ENCODE measurements around the gene SPAAR.
"Not testable (repeated sequence)": the region's sequence is repeated elsewhere in the genome, so short reads cannot be mapped to it uniquely, and the experiment has no call there.

Gene SPAAR

DNA sequence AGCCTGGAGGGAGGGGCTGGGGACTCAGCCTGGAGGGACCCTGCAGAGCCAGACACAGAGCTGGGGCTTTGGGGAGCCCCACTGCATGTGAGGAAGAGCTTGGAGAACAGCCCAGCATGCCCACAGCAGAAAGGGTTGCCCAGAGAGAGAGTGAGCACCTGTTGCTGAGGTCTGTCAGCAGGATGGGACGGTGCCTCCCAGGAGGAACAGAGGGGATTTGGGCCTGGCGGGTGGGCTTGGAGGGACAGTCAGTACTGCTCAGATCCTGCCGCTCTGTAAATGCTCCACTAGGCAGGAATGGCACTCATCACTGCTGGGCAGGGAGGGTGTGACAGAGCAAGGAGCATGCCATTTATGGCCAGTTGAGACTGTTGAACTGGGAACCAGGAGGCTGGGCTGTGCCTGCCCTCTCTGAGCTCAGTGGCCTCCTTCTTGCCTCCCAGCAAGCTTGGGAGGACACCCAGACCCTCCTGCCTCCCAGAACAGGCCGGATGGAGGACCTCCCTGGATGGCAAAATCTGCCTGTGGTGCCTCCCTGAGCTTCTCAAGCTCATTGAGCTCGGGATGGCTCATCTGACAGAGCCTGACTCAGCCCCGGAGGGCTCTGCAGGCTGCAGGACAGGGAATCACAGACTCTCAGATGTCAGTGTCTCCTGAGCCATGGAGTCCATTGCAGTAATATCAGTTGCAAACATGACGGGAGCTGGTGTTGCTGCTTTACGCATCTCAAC is 4.1 kb upstream of the SPAAR start:
- DNase-seq, result no peak

DNA sequence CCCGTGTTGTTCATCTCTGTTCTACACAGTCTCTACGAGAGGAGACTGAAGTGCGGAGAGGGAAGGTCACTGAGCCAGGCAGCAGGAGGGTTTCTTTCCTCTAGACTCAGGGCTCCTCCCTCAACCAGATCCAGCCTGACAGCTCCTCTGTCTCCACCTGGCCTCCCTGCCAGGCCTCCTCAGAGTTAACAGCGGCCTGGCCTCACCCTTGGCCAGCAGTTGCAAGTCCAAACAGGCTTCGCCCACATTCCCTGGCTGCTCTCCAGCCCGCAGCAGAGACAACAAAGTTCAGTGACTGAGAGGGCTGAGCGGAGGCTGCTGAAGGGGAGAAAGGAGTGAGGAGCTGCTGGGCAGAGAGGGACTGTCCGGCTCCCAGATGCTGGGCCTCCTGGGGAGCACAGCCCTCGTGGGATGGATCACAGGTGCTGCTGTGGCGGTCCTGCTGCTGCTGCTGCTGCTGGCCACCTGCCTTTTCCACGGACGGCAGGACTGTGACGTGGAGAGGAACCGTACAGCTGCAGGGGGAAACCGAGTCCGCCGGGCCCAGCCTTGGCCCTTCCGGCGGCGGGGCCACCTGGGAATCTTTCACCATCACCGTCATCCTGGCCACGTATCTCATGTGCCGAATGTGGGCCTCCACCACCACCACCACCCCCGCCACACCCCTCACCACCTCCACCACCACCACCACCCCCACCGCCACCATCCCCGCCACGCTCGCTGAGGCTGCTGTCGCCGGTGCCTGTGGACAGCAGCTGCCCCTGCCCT is 3.2 kb upstream of the SPAAR start, which contains the start of gene HRCT1:
Gene HRCT1, plus strand, starts transcription at position 291 of the 768 bp plus-strand sequence. Its CDS starts 86 bp downstream, at position 377.
- no peak for DNase-seq

DNA sequence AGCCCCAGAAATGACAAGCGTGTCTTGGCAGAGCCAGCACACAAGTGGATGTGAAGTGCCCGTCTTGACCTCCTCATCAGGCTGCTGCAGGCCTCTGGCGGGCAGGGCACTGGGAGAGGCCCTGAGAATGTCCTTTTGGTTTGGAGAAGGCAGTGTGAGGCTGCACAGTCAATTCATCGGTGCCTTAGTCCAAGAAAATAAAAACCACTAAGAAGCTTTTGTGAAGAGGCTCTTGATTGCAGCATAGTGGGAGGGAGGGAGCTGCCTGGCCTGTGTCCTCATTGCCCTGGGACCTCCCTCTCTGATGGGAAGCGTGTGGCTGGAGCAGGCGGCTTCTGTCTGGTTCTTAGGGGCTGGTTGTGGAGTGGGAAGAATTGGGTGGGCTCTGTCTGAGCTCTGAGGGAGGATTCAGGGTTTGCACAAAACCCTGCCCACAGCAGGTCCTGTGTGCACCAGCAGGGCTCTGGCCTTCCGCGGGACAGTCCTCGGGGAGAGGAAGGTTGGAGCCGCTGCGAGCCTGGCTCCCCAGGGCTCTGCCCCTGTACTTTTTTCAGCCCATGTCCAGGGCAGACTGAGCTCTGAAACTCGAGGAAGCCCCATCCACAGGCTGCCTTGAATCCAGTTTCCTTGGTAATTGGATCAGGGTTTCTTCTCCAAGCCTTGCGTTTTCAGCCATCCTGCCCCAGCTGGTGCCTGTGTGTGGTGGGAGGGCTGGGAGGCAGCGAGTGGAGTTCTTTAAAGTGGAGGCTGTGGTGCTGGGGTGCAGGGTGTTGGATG is 2.2 kb upstream of the SPAAR start:
- no peak for DNase-seq

DNA sequence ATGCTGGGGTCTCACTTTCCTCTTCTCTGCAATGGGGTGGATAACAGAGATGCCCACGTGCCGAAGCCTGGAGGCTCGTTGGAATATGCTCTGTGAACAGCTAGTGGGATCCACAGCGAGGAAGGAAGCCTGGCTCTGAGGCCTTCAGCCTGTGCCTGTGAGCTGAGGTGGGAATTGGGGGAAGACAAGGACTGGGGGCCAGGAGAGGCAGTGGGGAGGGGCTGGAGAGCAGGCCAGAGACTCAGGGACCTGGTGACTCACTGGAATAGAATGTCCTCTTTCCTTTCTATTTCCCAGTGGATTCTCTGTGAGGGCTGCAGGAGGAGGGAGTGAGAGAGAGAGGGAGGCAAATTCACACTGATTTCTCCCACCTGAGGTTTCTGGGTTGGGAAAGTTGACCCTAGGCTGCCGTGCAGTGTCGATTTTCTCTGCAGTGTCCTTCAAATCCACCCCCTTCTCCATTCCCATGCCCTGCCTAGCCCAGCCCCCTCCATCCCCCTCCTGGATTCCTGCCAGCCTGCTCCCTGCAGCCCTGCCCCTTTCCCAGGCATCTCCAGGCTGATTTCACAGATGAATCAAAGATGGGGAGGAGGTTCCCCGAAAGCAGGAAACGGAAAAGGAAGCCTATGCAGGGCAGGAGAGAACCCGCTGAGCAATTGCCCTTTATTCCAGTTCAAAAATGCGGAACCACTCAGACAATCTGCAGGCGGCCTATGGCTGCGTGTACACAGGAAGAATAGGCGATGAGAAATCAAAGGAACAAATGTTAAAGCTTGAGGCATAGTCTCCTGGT is 1.4 kb upstream of the SPAAR start:
- DNase-seq, result no peak

DNA sequence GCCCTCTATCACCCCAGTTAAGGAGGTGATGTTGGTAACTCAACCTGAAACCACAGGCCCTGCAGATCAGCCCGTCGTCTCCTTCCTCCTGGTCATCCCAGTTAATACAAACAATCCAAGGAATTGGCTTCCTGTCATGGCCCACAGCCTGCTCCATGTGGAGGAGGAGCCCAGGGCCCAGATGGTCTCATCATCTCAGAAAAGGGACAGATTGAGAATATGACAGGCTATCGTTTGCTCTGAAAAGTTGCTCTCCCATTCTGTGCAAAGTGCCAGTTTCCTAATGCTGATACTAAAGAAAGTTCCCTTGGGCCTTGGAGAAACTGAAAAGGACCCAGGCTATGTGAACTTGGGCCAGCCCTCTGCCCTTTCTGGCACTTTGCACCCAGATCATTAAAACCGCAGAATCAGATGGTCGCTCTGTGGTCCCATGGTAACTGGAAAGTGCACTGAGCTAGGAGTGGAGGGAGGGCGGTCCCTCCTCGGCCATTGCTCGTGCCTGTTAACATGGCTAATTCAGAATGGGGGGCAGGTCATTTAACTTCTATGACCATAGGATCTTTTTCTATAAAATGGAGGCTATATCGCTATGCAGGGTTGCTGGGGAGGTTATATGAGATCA is 675 bp upstream of the SPAAR start:
- DNase-seq, result no peak

DNA sequence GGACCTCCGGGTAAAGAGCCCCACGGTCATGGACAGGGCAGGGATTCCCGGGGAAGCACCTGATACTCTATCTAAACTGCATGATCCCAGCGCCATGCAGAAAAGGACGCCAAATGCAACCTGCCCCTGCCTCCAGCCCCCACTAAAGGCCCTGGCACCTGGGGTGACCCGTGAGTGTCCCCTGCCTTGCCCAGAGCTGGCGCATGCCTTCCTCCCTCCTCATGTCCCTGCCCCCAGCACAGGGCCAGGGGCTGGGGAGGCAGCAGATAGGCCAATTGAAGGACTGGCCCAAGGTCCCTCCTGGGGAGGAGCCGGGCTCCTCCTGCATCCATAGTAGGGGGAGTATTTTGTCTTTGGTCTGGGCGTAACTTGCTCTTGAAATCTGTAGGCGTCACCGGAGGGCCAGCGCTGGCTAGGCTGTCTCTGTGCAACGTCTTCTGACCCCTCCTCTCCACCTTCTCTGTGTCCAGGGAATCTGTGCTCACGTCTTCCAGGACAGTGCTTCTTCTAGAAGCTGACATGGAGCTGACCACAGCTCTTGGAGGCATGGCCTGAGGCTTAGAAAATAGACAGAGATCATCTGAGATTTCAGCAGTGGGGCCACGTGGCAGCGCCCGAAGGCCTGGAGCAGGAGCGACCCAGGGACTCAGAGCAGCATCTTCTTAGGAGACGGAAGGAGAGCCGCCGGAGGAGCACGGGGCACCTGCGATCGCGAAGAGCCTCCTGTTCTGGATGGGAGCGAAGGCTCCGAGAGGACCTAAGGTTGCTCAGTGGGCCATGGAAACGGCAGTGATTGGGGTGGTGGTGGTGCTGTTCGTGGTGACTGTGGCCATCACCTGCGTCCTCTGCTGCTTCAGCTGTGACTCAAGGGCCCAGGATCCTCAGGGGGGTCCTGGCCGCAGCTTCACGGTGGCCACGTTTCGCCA is 660 bp downstream of the SPAAR start:
- no peak for DNase-seq

DNA sequence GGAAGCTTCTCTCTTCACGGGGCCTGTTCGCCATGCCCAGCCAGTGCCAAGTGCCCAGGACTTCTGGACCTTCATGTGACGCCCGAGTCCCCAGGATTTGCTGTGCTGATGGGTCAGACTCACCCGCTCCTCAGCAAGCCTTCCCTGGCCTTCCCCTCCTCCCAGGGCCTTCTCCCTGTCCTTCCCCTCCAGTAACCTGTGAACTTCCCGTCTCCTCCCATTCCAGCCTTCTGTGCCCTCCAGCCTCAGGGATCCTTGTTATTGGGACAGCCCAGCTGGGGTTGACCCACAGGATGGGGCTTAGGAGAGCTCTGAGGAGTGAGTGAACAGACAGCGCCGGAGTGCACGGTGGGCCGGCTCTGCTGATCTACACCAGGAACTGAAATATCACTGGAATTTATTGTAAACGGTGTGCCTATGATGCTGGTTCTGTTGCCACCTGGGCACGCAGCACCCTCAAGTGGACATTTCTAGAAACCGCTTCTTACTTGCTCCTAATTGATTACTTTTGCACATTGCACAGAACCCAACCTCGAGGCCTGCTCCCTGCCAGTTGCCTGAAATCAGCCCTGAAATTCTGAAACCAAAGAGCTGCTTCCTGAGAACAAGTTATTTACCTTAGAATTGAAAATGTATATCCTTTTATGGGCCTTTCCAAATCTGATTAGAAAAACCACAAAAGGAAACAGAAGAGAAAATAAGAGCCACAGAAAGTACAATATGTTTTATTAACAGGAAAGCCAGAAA is 1.5 kb downstream of the SPAAR start:
- DNase-seq, result peak in 1 of 2 experiments; percentile 48

DNA sequence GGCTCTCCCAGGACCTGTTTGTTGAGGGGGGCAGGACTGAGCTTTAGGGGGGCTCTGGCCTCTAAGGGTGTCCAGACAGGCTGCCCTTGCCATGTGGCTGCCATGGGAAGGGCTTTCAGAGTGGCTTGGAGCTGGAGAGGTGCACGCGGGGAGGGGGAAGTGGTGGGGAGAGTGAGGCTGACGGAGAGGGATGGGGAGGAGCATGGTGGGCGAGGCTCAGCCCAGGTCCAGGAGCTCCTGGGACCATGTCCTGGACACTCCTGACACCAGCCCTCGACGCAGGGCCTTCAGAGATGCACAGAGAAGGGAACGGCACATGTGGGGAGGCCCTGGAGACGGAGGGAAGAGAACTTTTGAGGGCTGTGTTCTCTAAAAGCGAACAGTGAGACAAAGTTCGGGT is 2.4 kb downstream of the SPAAR start:
- DNase-seq, result no peak

DNA sequence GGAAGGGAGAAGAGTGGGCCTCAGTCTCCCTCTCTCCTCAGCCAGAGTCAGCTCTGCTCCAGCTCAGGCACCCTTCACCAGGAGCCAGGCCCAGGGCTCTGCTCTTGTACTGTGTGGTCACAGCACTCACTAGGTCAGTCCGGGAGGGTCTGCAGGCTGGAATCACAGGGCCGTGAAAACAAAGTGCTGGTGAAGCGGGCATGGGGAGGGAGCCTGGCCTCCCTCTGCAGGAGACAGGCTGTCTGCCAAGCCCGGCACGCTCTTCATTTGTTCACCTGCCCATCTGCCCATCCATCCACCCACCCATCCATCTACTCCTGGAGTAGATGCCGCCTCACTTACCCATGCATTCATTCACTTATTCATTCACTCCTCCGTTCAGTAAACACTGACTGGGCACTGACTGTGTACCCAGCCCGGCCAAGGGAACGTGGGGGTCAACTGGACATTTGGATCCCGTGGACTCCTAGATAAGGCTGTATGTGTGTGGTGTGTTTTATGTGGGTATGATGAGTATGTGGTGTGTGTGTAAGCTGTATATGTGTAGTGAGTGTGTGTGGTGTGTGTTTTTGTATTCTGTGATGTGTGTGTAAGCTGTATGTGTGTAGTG is 3.6 kb downstream of the SPAAR start:
- no peak for DNase-seq

DNA sequence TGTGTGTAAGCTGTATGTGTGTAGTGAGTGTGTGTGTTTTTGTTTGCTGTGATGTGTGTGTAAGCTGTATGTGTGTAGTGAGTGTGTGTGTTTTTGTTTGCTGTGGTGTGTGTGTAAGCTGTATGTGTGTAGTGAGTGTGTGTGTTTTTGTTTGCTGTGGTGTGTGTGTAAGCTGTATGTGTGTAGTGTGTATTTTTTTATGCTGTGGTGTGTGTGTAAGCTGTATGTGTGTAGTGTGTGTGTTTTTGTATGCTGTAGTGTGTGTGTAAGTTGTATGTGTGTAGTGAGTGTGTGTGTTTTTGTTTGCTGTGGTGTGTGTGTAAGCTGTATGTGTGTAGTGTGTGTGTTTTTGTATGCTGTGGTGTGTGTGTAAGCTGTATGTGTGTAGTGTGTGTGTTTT is 4.1 kb downstream of the SPAAR start:
- DNase-seq, result not testable (repeated sequence)

DNA sequence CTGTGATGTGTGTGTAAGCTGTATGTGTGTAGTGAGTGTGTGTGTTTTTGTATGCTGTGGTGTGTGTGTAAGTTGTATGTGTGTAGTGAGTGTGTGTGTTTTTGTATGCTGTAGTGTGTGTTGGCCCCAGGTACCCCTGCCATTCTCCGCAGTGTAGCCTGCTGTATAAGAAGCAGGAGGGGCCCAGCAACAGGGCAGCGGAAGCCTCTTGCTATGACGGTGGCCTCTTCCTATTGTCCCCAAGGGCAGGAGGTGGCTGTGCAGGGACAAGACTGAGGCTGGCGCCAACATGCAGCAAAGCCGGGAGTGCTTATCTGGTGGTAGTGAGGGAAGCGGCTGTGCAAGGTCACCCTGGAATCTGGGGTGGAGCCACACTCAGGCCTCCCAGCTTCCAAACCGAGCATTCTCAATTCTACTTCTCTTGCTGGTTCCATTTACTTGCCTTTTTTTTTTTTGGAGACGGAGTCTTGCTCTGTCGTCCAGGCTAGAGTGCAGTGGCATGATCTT is 5.1 kb downstream of the SPAAR start:
- no peak for DNase-seq

DNA sequence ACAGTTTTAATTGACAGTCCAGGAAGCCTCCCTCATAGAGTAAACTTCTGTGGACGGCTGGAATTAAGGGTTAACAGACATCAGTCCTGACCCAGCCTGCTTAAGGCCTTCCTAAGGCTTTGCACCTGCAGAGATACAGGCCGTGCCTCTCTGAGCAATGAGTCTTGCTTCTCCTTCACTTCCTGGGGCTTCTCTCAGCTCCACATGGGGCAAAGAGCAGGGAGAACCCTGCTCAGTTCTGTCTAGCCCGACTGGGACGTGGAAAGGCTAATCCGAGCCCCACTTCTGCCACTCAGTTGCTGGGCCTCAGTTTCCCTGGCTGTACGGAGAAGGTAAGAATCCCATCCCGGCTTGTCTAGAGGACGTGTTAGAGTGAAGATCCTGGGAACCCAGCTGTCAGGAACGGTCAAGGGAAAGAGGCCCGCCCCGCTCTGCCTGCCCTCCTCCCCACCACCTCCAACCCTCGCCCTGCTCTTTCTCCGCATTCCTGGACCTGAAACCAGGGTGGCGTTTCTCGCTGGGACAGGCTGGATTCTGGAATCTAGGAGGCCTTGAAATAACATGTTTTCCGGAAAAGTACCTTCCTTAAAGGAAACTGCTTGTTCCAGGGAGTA is 6.5 kb downstream of the SPAAR start:
- DNase-seq, result no peak

DNA sequence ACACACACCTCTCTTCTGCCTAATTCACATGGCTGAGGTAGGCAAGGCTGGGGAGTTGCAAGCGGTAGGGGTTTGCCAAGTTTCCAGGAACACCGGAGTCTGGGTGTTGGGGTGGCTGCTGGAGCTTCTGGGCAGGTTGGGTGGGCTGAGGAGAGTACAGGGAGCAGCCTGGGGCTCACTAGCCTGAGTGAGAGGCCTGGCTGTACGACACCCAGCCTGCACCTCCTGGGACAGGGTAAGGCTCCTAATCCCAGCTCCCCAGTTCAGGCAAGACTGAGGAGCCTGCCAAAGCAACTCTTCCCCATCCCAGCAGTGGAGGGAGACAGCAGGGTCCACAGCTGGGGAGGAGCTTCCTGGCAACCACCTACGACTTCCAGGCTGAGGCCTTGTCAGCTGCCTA is 8.0 kb downstream of the SPAAR start:
- no peak for DNase-seq

DNA sequence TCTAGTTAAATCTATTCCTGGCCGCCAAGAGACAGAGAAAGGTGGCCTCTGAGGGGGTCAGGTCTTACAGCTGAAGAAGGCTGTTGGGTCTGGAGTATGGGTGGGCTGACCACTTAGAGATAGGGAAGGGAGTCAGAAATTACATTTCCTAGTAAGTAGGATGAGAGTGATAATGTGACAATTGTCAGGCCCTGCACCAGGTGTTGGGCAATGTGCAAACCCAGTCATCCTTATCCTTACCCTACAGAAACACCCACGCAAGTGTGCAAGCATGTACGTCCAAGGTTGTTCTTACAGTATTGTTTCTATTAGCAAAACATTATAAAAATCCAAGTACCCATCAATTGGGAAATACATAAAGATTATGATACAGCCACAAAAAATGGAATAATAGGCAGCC is 9.5 kb downstream of the SPAAR start:
- no peak for DNase-seq

DNA sequence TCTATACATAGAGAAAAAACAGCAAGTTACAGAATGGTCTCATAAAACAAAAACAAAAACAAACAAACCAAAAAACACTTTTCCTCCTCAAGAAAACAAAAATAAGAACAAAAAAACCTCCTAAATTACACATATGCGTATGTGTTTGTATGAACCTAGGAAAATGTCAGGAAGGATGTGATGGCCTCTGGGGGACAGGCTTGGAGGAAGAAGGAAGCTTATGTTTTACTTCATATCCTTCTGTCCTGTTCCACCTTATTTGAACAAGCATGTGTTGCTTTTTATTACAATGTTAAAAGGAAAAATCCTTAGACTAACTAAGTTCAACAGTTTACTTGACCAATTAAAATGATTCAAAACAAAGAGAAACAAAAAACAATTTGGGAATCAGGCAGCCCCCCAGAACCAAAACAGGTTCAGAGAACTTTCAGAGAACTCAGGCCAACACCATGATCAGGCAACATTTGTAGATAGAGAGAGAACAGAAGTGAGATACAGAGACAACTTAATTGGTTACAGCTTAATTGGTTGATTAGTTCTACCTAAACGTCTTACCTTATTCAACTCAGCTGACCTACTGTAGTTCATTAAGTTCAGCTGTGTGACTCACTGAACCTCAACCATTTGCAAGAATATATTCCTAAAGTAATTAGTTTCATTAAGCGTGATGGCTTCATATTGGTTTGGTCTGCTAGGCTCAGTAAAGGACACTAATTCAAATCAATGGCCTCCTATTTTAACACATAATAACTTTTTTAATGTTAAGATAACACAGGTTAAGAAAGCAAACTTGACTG is 10.1 kb downstream of the SPAAR start:
- DNase-seq, result no peak

DNA sequence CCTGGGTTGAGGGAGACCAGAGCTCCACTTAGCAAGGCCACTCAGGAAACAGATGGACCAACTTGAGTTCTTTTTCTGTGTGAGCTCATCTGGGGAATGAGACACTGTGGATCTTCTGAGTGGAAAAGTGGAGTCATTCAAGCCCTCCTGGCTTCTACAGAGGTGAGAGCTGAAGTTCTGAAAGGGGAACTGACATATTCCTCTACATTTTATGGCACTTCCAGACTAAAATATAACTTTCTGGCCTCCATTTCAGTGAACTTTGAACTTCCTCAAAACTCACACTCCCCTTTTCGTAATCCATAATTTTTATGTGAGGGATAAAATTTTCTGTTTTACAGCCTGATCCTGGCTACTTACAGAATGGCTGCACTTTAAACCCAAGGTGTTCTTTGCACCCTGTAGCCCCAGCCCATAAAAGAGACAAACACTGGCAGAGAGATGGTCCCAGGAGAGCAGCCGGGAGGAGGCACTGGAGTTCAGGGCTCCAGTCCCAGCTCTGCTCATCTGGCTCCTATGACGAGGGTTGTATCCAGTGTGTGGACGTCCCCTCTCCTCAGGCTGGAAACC is 10.8 kb downstream of the SPAAR start:
- DNase-seq, result no peak

DNA sequence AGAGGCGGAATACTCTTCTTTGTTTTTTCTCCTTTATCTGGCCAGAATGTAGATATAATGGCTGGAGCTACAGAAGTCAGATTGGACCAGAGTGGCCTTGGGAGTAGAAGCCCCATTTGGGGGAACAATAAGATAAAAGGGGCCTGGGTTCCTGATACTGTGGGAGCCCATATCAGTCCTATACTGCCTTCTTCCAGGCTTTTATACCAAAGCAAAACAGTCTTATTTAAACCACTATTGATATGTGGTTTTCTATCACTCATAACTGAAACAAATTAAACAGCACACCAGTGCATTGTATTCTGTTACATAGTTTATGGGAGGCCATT is 14.3 kb downstream of the SPAAR start:
- DNase-seq, result no peak

Measured in stimulated activated CD4-positive, alpha-beta T cell treated with anti-CD3 and anti-CD28 coated beads, Interleukin-4, amount 100 ng/mL, for 4 hours (primary cell).